Endothelial cell of umbilical vein (primary cell): ENCODE results near the gene EVC2. TPM values are rescaled to one million over a fixed set of nuclear protein-coding genes. Genes with fewer than 3 reads are reported as not detected.

ENCODE experiments used
- BruUV-seq: library from RNA; stranded (reverse); fragments of 400-500 nt; replicated peaks from 2 replicates; lab custom pipeline; 2021; lab: Mats Ljungman, UMichigan
- CTCF ChIA-PET: fragments of 300-600, 350-600 bp; sonication (Branson Sonifier 250); formaldehyde crosslinking; loops from one replicate; lab custom pipeline; 2021; ENCODE audit warnings: antibody characterized with exemption, inconsistent platforms; lab: Charles Lee
- POLR2A ChIA-PET: fragments of 300-600, 350-600 bp; sonication (Branson Sonifier 250); formaldehyde crosslinking; loops from one replicate; lab custom pipeline; 2021; ENCODE audit warnings: antibody characterized with exemption, inconsistent platforms; lab: Charles Lee
- DNase-seq: peaks from one replicate; pipeline ENCODE4 v3.0.0-alpha.2; 2011; ENCODE audit warnings: low read depth, low spot score
- FAIRE-seq: peaks from 2 replicates; lab custom pipeline; 2011; peaks lifted over from hg19 to GRCh38; lab: Jason Lieb, UNC
- H2AFZ ChIP-seq: 2 replicates; pipeline ENCODE4 v1.6.0; 2012; ENCODE audit warnings: low read depth, low read length, control low read depth, inconsistent platforms
- H3K27ac ChIP-seq: 2 replicates; pipeline ENCODE4 v1.5.1; 2011; ENCODE audit warnings: low read depth, mild to moderate bottlenecking, control low read depth, low read length, moderate library complexity; ENCODE audit not compliant: insufficient read depth
- H3K27me3 ChIP-seq, 2 experiments: 2 replicates each; pipeline versions ENCODE4 v1.6.0 to v1.6.1; 2011; ENCODE audit warnings: low read length in 2 of 2, mixed read lengths in 1 of 2; ENCODE audit not compliant: control insufficient read depth in 2 of 2, insufficient read depth in 2 of 2
- H3K36me3 ChIP-seq, 2 experiments: 2 replicates in 1 of 2; 3 replicates in 1 of 2; pipeline ENCODE4 v1.5.1; 2011; ENCODE audit warnings: low read length in 2 of 2, mild to moderate bottlenecking in 1 of 2, moderate library complexity in 1 of 2; ENCODE audit not compliant: control insufficient read depth in 2 of 2, insufficient read depth in 2 of 2; ENCODE audit errors: extremely low read depth in 1 of 2
- H3K4me1 ChIP-seq: 3 replicates; pipeline ENCODE4 v1.5.1; 2011; ENCODE audit warnings: mild to moderate bottlenecking, low read length; ENCODE audit not compliant: control insufficient read depth, insufficient read depth; ENCODE audit errors: extremely low read depth
- H3K4me2 ChIP-seq: 2 replicates; pipeline ENCODE4 v1.6.1; 2011; ENCODE audit warnings: low read length, control low read depth, mixed read lengths; ENCODE audit not compliant: insufficient read depth
- H3K4me3 ChIP-seq, 3 experiments: fragments of 200-600 bp in 1 of 3; sonication (generic), shearing (Covaris generic) in 1 of 3; replicated peaks in 1 of 3; 2 replicates each; pipeline ENCODE4 v1.5.1; 2011 to 2016; ENCODE audit warnings: control low read depth in 3 of 3, low read length in 3 of 3, mild to moderate bottlenecking in 2 of 3, inconsistent platforms in 1 of 3, low read depth in 1 of 3, moderate library complexity in 1 of 3; ENCODE audit not compliant: insufficient read depth in 1 of 3
- H3K79me2 ChIP-seq: 2 replicates; pipeline ENCODE4 v1.6.0; 2012; ENCODE audit warnings: low read length, inconsistent platforms; ENCODE audit not compliant: control insufficient read depth, insufficient read depth
- H3K9ac ChIP-seq: replicated peaks from 2 replicates; pipeline ENCODE3; 2011; ENCODE audit warnings: low read length, control low read depth; ENCODE audit not compliant: insufficient read depth; ENCODE audit errors: extremely low read depth
- H3K9me1 ChIP-seq: replicated peaks from 3 replicates; pipeline ENCODE4 v1.6.0; 2011; ENCODE audit warnings: mild to moderate bottlenecking, low read length; ENCODE audit not compliant: control insufficient read depth, insufficient read depth; ENCODE audit errors: extremely low read depth
- H3K9me3 ChIP-seq: replicated peaks from 2 replicates; pipeline ENCODE4 v1.5.1; 2012; ENCODE audit warnings: low read length, inconsistent platforms; ENCODE audit not compliant: control insufficient read depth, insufficient read depth
- H4K20me1 ChIP-seq: replicated peaks from 2 replicates; pipeline ENCODE3; 2011; ENCODE audit warnings: mild to moderate bottlenecking, low read length; ENCODE audit not compliant: control insufficient read depth, insufficient read depth; ENCODE audit errors: extremely low read depth
- EZH2 ChIP-seq: IDR thresholded peaks from 2 replicates; pipeline ENCODE4 v1.6.1; 2012; ENCODE audit warnings: borderline replicate concordance, low read depth, mild to moderate bottlenecking, moderate library complexity, low read length, inconsistent platforms; ENCODE audit not compliant: severe bottlenecking
- FOS ChIP-seq: IDR thresholded peaks from 2 replicates; pipeline ENCODE4 v1.6.1; 2011; ENCODE audit warnings: mild to moderate bottlenecking, low read length, moderate library complexity, borderline replicate concordance; ENCODE audit not compliant: insufficient read depth
- GATA2 ChIP-seq: IDR thresholded peaks from 2 replicates; pipeline ENCODE4 v1.7.0; 2011; ENCODE audit warnings: low read depth, mild to moderate bottlenecking, moderate library complexity, mixed read lengths, low read length; ENCODE audit not compliant: insufficient read length, insufficient read depth
- JUN ChIP-seq: IDR thresholded peaks from 2 replicates; pipeline ENCODE4 v1.6.1; 2011; ENCODE audit warnings: borderline replicate concordance, low read depth; ENCODE audit not compliant: insufficient read length, insufficient read depth
- MYC ChIP-seq: IDR thresholded peaks from one replicate; pipeline ENCODE4 v1.6.1; 2011; ENCODE audit warnings: mild to moderate bottlenecking, low read depth, low read length
- POLR2A ChIP-seq: IDR thresholded peaks from 2 replicates; pipeline ENCODE4 v1.6.1; 2012; ENCODE audit warnings: low read depth, mild to moderate bottlenecking, control low read depth, low read length
- POLR2AphosphoS5 ChIP-seq: IDR thresholded peaks from 2 replicates; pipeline ENCODE4 v1.6.1; 2012; ENCODE audit warnings: low read depth, mild to moderate bottlenecking, control low read depth, low read length, moderate library complexity; ENCODE audit not compliant: insufficient read depth
- dilution Hi-C: fragments of 300-500 bp; cut with MboI; formaldehyde crosslinking; loops from one replicate; pipeline ENCODE4 v1.15.0; 2019; ENCODE audit warnings: low sequenced_read_pairs; ENCODE audit not compliant: extremely low pct_ligation_motif_present
- intact Hi-C: fragments of 100-400 bp; cut with micrococcal nuclease; formaldehyde crosslinking; loops from one replicate; pipeline ENCODE4 v1.10.0; 2022
- polyA plus RNA-seq, 4 experiments: library from polyadenylated mRNA; depleted of rRNA in 3 of 4; stranded (reverse) in 3 of 4; unstranded in 1 of 4; fragments of >200 nt; gene quantifications; 2 replicates each; pipeline versions ENCODE4 v1.2.1 to v1.2.3, GENCODE V29; 2011 to 2012; ENCODE audit warnings: missing spikeins in 1 of 4
- total RNA-seq: library from RNA; stranded (reverse); gene quantifications from 2 replicates; pipeline ENCODE4 v1.2.3, GENCODE V29; 2021
- TF ChIP-seq, protein P1 (sequence below): IDR thresholded peaks from 2 replicates; pipeline ENCODE4 v1.6.1; 2011; ENCODE audit not compliant: insufficient read depth, insufficient read length
- TF ChIP-seq, protein P2 (sequence below), 2 donors: IDR thresholded peaks; 1 replicate in 1 of 2; 2 replicates in 1 of 2; pipeline ENCODE4 v1.5.1; 2011; ENCODE audit warnings: low read length in 2 of 2, mild to moderate bottlenecking in 2 of 2, moderate library complexity in 2 of 2, control low read depth in 1 of 2, inconsistent platforms in 1 of 2, low read depth in 1 of 2; ENCODE audit not compliant: insufficient read depth in 1 of 2; ENCODE audit errors: extremely low read depth in 1 of 2

The EVC2 gene
- total and polyA plus RNA-seq, 2 donors (not counting 3 experiments of a cell fraction or from before 2014, with no cell fraction given), result 1.7 to 8.8 TPM

DNA sequence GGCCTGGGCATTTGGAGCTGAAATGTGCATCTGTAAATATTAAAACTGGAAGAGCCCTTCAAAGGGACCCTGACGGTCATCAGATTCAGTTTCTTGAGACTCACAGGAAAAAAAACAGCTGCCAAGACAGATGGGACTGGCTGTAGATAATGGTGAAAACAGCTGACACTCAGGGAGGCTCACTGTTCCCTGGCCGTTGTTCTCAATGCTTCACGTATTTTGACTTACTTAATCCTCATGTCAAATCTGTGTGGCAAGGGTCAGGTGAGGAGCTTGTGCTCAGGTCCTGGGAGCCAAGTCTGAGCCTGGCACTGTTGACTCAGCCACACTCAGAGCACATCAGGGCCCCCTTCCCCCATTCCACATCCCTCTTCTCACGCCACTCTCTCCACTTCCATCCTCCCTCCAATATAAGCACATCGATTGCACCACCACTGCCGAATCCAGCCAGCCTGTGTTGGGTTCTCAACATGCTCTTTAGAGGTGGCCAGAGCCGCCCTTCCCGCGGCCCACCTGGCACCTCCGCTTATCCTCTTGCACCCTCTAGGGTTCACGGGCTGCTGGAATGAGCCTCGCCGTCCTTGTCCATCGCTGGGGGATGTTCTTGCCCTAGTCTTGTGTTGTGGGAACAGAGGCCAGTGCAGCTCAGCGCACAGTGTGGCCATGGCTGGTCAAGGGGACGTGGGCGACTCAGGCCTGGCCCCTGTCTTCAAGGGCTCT, 42.7 kb upstream of the EVC2 start:
- H3K9me1 ChIP-seq, result no peaks in the 10 kb centered on the region
- no peak overlapping the region for H3K9ac ChIP-seq
- no peaks in the 10 kb centered on the region for H3K9me3 ChIP-seq
- no peaks in the 10 kb centered on the region for H3K79me2 ChIP-seq
- CTCF ChIA-PET, result interaction anchor here (0.9 kb wide), 1 partner anchor 14 kb away, joined by 3 read pairs; no protein-coding TSS in a partner anchor
- H2AFZ ChIP-seq, result no peak overlapping the region
- FAIRE-seq, result no peak
- BruUV-seq, result no TSS peak
- dilution Hi-C loops, result no loop called here
- no peaks in the 10 kb centered on the region for H4K20me1 ChIP-seq
- peaks cover 3 to 5% of the 10 kb centered on the region in 2 experiments for H3K36me3 ChIP-seq
- DNase-seq, result no peak
- no peak overlapping the region for H3K4me2 ChIP-seq
- POLR2A ChIA-PET, result no interaction called here
- peak overlapping the region; percentile 86 for H3K27ac ChIP-seq
- intact Hi-C loops, result no loop called here
- TF ChIP-seq, protein P1, sequence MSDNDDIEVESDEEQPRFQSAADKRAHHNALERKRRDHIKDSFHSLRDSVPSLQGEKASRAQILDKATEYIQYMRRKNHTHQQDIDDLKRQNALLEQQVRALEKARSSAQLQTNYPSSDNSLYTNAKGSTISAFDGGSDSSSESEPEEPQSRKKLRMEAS, result no peak
- no peak for TF ChIP-seq FOS
- no peak for TF ChIP-seq POLR2AphosphoS5
- no peak for TF ChIP-seq POLR2A
- TF ChIP-seq JUN, result no peak
- no peak for TF ChIP-seq MYC
- TF ChIP-seq, protein P2, sequence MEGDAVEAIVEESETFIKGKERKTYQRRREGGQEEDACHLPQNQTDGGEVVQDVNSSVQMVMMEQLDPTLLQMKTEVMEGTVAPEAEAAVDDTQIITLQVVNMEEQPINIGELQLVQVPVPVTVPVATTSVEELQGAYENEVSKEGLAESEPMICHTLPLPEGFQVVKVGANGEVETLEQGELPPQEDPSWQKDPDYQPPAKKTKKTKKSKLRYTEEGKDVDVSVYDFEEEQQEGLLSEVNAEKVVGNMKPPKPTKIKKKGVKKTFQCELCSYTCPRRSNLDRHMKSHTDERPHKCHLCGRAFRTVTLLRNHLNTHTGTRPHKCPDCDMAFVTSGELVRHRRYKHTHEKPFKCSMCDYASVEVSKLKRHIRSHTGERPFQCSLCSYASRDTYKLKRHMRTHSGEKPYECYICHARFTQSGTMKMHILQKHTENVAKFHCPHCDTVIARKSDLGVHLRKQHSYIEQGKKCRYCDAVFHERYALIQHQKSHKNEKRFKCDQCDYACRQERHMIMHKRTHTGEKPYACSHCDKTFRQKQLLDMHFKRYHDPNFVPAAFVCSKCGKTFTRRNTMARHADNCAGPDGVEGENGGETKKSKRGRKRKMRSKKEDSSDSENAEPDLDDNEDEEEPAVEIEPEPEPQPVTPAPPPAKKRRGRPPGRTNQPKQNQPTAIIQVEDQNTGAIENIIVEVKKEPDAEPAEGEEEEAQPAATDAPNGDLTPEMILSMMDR (IDR thresholded peaks at IDR 0.05; ENCODE audit: extremely low read depth in 1 of 2, insufficient read depth in 1 of 2, low read depth in 1 of 2, low read length in 2 of 2), result no peak
- no peak for TF ChIP-seq GATA2
- no peak for TF ChIP-seq EZH2
- peaks cover 66% of the 10 kb centered on the region for H3K4me1 ChIP-seq
- no peaks in the 10 kb centered on the region for H3K27me3 ChIP-seq
- H3K4me3 ChIP-seq, result no peak overlapping the region
